ENCODE data around the gene SPEG.

- TF ChIP-seq CTCF (conservative IDR thresholded peaks at IDR 0.05; ENCODE audit: low read depth in 2 of 2) (no peak), CREB1 (CRISPR knock-in tag; IDR thresholded peaks at IDR 0.05; ENCODE audit: low read depth) (no peak), POLR2AphosphoS5 (IDR thresholded peaks at IDR 0.05; ENCODE audit: low read depth) (no peak), EZH2phosphoT487 (IDR thresholded peaks at IDR 0.05; ENCODE audit: unreplicated experiment) (no peak), REST (IDR thresholded peaks at IDR 0.05; ENCODE audit: unreplicated experiment) (no peak), EZH2 (IDR thresholded peaks at IDR 0.05; ENCODE audit: low read depth, unreplicated experiment) (no peak), JUNB (IDR thresholded peaks at IDR 0.05; ENCODE audit: unreplicated experiment) (no peak), ETS1 (IDR thresholded peaks at IDR 0.05) (no peak), ZNF114 (CRISPR knock-in tag; IDR thresholded peaks at IDR 0.05) (no peak), ZNF331 (CRISPR knock-in tag; IDR thresholded peaks at IDR 0.05; ENCODE audit: low read depth) (no peak)
Observed at GRCh38 chr2:219420687-219421086, 14.0 kb upstream of the SPEG start.

Data from GM23338 (cell line).